NCI-H1417 treated with DMSO at 0.1 percent for 48 hours (cell line): ENCODE measurements around the gene SLC9A5.

Experiments used
- DNase-seq: peaks from one replicate; lab custom pipeline; 2025; lab: John Stamatoyannopoulos, UW

Gene SLC9A5

DNA sequence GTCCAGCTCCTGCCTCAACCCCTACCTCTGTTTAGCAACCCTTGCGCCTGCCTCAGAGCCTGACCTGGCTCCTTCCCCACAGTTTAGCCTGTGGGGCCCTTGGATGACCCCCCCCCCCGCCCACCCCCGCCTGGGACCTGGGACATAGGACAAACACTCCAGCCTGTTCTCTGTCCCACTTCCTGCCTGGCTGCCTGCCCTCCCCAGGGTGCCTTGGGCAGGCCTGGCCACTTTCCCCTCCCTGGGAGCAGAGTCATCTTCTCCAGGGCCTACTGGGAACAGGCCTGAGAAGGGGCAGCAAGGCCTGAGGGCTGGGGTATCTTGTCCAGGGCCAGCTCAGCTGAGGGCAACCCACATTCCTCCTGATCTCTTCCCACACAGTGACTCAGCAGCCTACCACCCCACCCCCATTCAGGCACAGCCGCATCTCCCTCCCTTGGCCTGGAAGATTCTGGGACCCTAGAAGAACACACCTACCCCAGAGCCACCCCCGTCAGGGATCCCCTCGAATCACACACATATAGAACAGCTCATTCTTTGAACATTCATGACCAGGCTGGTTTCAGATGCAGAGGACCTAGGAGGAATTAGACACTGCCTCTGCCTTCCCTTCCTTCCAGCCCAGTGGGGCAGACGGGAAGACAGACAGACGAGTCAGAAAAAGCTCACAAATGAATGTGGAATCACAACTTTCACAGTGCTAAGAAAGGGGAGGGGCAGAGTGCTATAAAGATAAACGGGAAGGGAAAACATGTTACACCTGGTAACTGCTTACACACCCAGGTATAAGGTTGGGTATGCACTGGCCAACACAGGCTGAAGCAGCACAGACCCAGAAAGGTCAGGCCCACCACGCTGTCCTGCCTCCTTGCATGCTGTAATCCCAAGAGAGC lies 7.5 kb upstream of the SLC9A5 start:
- DNase-seq = no peak

DNA sequence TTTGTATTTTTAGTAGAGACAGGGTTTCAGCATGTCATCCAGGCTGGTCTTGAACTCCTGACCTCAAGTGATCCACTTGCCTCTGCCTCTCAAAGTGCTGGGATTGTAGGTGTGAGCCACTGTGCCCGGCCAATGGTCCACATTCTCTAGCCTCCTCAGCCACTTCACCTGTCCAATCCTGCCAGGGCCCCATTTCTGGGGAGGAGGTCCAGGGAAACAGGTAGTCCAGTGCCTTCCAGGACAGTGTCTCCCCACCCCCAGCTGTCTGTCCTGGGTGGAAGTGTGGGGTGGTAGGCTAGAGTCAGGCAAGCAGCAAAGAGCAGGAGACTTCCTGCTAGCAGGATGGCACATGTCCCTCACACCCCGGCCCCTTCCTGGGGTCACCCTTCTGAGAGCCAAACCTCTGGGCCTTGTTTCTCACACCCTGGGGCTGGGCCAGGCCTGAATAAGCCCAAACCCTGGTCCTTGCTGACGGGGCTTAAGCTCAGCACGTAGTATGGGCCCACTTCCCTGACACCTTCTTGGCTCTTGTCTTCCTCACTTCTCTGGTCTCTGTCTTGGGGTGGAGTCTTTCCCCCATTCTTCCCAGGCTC lies 6.5 kb upstream of the SLC9A5 start:
- no peak for DNase-seq

DNA sequence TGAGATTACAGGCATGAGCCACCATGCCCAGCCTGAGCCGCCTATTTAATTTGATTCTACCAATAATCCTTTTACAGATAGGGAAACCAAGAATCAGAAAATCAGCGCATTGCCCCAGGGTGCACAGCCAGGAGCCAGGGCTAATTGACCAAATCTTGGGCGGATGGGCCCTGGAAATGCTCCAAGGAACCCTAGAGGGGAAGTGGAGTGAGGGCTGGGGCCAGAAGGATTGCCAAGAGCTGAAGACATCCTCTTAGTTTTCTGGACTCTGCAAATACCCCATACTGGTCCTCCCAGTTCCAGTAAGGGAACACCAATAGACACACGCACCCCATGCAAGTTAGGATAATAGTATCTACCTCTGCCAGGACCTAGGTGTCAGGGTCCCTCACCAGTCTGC lies 5.3 kb upstream of the SLC9A5 start:
- no peak for DNase-seq

DNA sequence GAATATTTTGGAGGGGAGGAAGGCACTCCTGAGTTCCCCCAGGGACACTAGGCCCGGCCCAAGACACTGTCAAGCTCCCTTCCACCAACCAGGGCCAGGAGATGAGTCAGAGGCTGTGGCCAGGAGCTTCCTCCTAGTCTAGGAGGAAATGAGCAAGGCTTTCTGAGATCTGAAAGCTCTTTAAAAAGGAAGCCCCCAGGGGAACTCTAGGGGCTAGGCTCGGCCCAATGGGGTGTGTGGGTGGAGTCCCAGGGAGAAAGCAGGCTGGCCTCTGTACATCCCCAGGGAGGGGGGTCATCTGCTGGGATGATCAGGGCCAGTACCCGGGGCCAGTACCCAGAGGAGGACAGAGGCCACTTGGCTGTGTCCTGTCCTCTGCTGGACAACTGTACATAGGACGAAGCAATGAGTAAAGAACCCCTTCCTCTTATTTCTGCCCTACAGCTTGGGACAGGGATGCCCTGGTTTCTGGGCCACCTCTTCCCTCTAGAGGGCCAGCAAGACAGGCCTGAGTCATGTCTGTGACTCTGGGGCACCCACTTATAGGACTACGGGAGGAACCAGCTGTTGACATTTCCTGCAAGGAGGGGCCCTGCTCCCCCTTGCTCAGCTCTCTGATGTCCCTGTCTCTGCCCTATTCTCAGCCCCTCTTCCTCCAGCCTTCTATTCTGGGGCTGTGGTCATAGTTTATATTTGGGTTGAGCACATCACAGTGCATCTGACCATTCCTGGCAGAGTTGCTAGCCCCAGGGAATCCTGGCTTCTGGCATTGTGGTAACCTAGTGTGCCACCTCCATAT lies 4.2 kb upstream of the SLC9A5 start:
- DNase-seq = no peak

DNA sequence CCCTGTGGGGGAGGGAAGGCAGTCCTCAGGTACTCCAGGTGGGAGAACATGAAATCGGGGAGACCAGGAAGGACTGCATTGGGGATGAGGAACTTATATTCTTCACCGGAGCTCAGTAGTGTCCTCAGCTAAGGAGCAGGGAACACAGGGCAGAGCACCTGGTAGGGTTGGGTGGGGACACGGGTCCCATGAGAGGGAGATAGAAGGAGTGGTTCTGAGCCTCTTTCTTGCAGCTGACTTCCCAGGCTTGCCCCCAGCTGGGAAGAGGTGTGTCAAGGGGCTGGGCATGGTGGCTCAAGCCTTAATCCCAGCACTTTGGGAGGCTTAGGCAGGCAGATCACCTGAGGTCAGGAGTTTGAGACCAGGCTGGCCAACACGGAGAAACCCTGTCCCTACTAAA lies 3.6 kb upstream of the SLC9A5 start:
- DNase-seq = no peak

DNA sequence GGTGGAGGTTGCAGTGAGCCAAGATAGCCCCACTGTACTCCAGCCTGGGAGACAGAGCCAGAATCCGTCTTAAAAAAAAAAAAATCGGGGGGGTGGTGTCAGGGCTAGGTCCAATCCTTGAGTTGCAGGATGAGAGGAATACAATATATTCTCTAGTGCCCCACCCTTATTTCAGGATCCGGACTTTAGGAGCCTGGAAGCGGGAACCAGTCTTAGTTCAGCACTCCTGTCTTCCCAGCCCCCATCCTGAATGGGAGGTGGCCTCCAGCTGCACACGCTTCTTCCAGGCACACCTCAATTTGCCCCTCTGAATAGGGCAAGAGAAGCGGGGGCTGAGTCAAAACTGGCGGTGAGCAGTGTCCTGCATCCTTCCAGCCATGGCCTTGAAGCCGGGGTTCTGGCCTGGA lies 3.1 kb upstream of the SLC9A5 start:
- DNase-seq = no peak

DNA sequence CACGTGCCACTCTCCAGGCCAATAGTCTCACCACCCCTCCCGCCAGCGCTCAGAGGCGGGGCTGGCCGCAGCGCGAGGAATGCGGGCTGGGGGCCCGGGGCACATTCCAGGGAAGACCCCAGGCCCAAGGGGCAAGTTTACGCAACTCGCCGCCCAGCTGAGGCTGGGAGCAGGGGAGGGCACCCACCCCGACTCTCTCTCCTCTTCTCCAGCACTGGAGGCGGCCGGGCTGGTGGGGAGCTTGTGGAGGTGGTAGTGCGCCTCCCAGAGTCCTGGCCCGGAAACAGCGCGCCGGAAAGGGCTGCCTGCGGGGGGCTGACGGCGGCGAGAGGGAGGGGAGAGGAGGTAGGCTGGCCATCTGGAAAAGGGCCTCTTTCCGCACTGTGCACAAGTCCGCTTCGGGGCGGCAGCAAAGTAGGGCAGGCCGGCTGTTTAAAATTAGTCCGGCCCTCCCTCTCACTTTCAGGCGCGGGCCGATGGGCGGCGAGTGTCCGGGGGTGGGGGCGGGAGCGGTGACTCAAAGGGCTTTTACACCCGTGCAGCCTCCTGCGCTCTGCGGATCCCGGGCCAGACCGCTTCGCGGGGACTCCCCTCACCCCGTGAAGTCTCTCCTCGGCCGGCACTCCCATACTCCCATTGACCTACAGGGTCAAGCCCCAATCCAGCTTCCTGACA lies 2.6 kb upstream of the SLC9A5 start:
- DNase-seq = no peak

DNA sequence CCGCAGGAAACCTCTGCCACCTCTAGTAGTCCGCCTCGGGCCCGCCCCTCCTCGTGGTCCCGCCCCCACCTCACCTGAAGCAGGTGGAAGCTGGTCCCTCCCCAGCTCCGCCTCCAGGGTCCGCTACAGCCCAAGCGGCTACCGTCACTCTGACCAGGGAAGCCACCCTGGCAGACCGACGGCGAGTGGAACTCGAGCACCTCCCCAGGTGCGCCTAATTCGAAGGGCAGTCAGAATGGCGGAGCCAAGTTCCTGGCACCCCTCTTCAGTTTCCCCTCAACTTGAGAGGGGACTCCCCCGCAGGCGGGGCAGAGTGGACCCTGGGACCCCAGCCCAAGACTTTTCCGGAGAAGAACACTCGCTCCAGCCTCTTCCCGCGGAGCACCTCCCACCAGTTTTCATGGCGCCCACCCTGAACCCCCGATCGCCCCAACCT lies 2.0 kb upstream of the SLC9A5 start:
- no peak for DNase-seq

DNA sequence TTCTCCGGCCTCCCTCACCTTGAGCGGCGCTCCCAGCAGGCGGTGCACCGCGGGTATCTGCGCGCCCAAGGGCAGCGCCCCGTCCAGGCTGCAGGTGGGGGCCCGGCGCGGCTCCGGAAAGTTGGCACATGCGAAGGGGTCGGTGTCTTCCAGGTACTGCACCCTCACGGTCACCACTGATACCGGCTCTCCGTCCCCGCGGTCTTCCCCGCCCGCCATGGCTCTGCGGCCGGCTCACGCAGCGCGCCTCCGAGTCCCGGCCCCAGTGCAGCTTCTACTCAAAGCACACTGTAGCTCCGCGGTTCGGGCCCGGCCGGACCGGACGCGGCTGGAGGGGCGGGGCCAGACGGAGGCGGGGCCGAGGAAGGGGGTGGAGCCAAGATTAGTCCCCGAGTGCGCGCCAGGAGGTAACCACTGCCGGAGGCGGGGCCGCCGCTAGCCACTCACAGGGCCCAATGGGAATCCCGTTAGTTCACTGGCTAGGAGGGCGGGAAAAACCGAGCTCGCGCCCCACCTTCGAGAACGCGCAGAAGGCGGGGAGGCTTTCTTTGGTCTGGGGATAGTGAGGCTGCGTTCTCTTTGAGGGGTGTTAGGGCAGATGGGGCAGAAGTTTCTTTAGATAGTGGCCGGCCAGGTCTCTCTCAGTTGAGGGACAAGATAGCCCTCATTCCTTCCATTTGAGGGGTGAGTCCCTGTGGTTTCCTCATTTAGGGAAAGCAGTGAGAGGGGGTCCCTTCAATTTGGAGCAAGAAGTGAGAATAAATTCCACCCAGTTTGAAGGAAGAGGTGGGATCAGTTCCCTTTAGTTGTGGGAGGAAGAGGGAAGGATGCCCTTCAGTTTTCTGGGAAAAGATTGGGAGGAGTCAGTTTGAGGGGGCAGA lies 1.3 kb upstream of the SLC9A5 start, which contains the start of gene FHOD1:
Gene FHOD1, minus strand, starts transcription at position 290 of the 881 bp plus-strand sequence. Its CDS starts 71 bp downstream, at position 219.
- peak; percentile 51 for DNase-seq

DNA sequence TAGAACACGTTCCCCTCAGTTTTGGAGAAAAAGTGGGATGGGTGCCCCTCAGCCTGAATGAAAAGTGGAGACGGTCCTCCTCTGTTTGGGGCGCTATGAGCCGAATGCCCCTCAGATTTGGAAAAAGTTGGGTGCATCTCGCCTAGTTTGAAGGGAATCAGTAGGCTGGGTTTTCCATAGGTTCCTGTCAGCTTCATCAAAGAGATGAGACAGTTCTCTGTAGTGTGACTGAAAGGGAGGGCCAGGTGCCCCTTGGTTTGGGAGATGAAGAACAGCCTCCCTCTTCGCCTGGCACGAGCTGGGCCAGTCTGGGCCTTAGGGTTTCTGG lies 742 bp upstream of the SLC9A5 start:
- no peak for DNase-seq

DNA sequence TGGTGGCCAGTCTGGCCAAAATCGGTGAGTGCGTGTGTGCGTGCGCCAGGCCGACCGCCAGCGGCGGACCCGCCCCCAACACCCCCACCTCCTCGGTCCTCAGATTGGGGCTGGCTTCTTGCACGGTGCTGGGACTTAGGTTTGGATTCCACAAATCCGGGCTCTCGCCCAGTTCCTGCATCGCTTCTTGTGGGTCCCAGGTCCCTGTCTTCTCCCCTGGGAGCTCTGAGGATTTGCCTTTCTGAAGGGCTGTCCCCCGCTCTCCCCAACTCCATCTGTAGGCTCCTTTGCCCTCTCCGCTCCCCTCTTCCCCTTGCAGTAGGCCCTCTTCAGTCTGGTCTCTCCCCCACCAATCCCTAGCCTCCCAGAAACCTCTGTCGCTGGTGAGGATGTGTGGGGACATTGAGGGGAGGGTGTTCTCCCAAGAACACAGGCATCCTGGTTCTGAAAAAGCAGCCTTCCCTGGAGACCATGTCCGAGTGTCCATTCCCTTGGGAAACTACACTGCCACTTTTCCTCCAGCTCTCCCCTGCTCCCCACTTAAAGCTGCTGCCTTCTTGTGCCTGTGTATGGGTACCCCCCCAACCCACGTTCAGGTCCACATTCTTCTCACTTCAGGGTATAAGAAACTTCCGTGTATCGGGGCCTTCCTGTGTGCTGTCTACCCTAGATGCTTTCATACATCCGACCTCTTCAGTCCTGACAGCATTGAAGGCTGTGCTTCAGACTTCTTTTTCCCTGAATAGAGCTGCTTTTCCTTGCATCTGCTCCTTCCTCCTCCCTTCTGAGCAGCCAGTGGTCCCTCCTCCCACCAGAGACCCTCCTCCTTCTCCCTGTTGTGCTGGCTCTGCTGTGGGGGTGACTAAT lies 632 bp downstream of the SLC9A5 start:
- no peak for DNase-seq

DNA sequence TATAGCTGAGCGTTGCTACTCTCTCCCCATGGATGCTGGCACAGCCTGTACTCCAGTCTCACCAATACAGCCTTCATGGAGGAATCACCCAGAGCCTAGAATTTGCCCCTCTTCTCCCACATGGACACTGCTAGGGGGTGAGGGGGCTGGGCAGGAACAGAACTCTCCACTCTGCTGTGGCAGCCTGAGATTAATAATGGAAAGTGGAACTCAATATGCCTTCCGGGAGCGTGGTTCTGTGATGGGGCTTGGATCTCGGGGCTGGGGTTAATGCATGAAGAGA lies 1.2 kb downstream of the SLC9A5 start:
- no peak for DNase-seq

DNA sequence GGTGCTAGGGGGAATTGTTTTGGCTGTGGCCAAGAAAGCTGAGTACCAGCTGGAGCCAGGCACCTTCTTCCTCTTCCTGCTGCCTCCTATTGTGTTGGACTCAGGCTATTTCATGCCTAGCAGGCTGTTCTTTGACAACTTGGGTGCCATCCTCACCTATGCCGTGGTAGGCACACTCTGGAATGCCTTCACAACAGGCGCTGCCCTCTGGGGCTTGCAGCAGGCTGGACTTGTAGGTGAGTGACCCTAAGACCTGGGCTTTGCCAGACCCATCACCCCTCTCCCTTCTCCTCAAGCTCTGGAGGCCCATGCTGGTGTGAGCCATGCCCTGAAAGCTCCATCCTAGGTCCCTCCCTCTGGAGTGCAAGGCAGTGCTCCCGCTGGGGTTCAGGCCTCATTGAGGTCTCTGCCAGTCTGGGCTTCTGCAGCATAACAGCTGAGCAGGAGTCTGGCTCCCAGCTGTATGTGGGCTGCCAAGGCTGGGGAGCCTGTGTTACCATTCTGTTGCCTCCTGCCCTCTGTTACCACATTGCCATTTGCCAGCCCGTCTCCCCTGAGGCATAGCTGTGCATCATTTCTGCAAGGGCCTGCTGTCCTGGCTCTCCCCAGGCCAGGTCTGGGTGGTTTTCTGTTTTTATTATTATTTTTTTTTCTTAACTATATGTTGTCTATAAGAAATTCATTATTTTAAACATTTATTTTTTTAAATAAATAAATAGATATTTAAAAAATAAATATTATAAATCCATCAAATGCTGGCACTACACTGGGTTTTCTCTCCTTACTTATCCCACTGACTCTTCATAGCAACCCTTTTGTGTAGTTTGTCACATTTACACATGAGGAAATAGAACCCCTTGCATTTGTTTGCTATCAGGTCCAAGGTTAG lies 4.1 kb downstream of the SLC9A5 start:
- DNase-seq = no peak

DNA sequence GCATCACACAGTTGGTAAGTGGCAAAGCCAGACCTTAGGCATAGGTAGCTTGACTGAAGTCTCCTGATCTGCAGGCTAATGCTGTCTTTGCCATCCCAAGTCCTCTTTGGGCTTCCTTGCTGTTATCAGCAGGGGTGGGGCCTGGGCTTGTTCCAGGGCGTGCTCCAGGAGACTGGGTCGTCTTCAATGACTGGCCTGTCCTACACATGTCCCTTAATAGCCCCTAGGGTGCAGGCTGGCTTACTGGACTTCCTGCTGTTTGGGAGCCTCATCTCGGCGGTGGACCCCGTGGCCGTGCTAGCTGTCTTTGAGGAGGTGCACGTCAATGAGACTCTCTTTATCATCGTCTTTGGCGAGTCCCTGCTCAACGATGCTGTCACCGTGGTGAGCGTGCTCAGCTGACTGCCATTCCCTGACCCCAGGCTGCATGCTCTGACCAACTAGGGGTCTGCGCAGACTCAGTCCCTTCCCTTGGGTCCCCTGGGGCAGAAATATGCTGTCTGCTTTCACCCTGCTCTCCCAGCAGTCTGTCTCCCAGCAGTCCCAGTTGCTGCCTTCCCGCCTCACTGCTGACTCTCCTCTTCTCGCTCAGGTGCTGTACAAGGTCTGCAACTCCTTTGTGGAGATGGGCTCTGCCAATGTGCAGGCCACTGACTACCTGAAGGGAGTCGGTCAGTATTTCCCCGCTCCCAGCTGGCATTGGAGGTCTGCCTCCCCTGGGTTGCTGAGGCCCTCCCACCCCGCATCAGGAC lies 6.2 kb downstream of the SLC9A5 start:
- no peak for DNase-seq

DNA sequence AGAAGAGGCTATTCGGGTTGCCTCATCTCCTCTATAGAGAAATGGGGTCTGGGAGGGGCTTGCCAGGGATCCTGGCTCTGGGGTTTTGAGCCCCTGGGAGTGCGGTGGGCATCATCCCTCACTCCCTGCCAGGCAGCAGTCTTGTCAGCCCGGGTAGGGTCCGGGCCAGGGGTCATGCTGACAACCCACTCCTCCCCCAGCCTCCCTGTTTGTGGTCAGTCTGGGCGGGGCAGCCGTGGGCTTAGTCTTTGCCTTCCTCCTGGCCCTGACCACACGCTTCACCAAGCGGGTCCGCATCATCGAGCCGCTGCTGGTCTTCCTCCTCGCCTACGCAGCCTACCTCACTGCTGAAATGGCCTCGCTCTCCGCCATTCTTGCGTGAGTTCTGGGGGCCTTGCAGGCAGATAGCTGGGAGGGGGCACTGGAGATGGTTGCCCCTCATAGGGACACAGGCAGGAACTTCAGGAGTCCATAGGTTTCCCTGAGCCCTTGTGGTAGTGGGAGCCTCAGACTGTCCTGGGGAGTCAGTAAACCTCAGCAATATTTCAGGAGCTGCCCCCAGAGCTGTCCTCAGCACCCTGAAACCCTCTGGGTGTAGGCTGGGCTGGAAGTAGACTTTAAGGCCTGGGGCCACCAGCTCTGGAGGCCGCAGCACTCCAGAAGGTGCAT lies 6.9 kb downstream of the SLC9A5 start:
- no peak for DNase-seq

DNA sequence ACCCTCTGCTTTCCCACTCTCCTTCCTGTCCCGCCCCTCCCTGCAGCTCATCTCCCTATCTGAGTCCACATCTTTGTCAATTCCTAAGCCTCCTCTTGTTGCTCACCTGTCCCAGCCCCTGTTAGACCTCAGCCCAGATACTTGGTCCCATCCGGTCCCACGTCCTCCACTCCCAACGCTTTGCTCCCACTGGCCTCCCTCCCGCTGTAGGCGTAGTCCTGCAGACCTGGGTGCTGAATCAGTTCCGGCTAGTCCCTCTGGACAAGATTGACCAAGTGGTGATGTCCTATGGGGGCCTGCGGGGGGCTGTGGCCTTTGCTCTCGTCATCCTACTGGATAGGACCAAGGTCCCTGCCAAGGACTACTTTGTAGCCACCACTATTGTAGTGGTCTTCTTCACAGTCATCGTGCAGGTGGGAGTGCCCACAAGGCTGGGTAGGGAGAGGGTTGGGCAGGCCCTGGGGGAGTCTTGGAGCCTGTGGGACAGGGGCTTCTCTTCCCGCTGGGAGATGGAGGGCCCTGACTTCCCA lies 8.0 kb downstream of the SLC9A5 start:
- no peak for DNase-seq

DNA sequence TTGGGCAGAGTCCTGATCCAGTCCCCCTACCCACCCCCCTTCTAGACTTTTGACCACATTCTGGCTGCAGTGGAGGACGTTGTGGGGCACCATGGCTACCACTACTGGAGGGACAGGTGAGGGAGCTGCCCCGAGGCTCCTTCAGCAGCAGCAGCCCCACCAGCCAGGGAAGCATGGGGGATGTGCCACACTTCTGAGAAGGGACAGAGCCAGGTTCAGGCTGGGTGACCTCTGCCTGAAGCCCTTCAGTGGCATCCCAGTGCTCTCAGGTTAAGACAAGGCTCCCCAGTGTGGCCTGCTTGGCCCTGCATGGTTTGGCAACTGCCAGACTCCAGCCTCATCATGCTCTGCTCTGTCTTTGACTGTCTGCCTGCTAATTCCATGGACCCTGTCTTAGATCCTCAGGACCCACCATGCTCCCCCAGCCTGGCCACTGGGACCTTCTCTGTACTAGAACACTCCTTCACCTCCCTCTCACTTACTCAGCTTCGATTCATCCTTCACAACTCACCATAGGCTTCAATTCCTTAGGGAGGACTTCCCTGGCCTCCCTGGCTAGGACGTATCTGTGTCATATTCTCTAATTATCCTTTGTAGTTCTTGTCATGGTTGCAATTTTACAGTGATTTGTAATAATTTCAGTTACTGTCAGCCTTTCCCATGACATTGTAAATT lies 8.8 kb downstream of the SLC9A5 start:
- no peak for DNase-seq
